Measurements from ENCODE around the gene PACRG. TPM values are rescaled to one million over a fixed set of nuclear protein-coding genes. Genes with fewer than 3 reads are reported as not detected.

The PACRG gene
- total and polyA plus RNA-seq, 2 donors from 2014 or later: 7.4 to 20.0 TPM

- no peak overlapping the region for H3K27ac ChIP-seq (ENCODE audit: low read depth in 2 of 2, low read length in 2 of 2)
- TF ChIP-seq CTCF (IDR thresholded peaks at IDR 0.05; ENCODE audit: borderline replicate concordance, extremely low read depth, insufficient read depth): no peak
- FAIRE-seq (no peak), DNase-seq (peak in 1 of 5 donors; percentile 3)
- H3K36me3 ChIP-seq (ENCODE audit: control insufficient read depth in 2 of 3, insufficient read depth in 3 of 3, low read length in 3 of 3): no peaks in the 10 kb centered on the region
- H3K4me1 ChIP-seq (ENCODE audit: control insufficient read depth in 2 of 3, insufficient read depth in 2 of 3, low read depth in 1 of 3, low read length in 3 of 3): no peaks in the 10 kb centered on the region
- intact Hi-C loops (cut with DNase I): no loop called here
- H3K9ac ChIP-seq (ENCODE audit: low read length in 3 of 3): no peak overlapping the region
- no peaks in the 10 kb centered on the region for H3K27me3 ChIP-seq (ENCODE audit: control insufficient read depth, insufficient read depth, low read length)
- no peaks in the 10 kb centered on the region for H3K9me3 ChIP-seq (ENCODE audit: control insufficient read depth in 2 of 3, insufficient read depth in 1 of 3, low read length in 3 of 3)
- H3K4me3 ChIP-seq (ENCODE audit: low read length in 3 of 3): no peak overlapping the region
Measured at GRCh38 chr6:162814426-162814973, 86.7 kb downstream of the PACRG start.

- FAIRE-seq: no peak
- Histone ChIP-seq H3K27me3 (ENCODE audit: control insufficient read depth, insufficient read depth, low read length) (no peaks in the 10 kb centered on the region), H3K36me3 (ENCODE audit: control insufficient read depth in 2 of 3, insufficient read depth in 3 of 3, low read length in 3 of 3) (no peaks in the 10 kb centered on the region), H3K4me1 (ENCODE audit: control insufficient read depth in 2 of 3, insufficient read depth in 2 of 3, low read depth in 1 of 3, low read length in 3 of 3) (no peaks in the 10 kb centered on the region), H3K9ac (ENCODE audit: low read length in 3 of 3) (no peak overlapping the region), H3K4me3 (ENCODE audit: low read length in 3 of 3) (no peak overlapping the region), H3K27ac (ENCODE audit: low read depth in 2 of 2, low read length in 2 of 2) (no peak overlapping the region), H3K9me3 (ENCODE audit: control insufficient read depth in 2 of 3, insufficient read depth in 1 of 3, low read length in 3 of 3) (no peaks in the 10 kb centered on the region)
- intact Hi-C loops (cut with DNase I): no loop called here
- DNase-seq: no peak
- no peak for TF ChIP-seq CTCF (IDR thresholded peaks at IDR 0.05; ENCODE audit: borderline replicate concordance, extremely low read depth, insufficient read depth)
Measured at GRCh38 chr6:162817196-162817595, 89.4 kb downstream of the PACRG start.

GRCh38 chr6:162819284-162819683, 91.5 kb downstream of the PACRG start:
- H3K4me3 ChIP-seq (ENCODE audit: low read length in 3 of 3): no peak overlapping the region

More at GRCh38 chr6:162819284-162819683, 91.5 kb downstream of the PACRG start:
- H3K4me1 ChIP-seq (ENCODE audit: control insufficient read depth in 2 of 3, insufficient read depth in 2 of 3, low read depth in 1 of 3, low read length in 3 of 3): no peaks in the 10 kb centered on the region
- FAIRE-seq (peak; percentile 27), DNase-seq (no peak)
- H3K27ac ChIP-seq (ENCODE audit: low read depth in 2 of 2, low read length in 2 of 2): no peak overlapping the region
- TF ChIP-seq CTCF (IDR thresholded peaks at IDR 0.05; ENCODE audit: borderline replicate concordance, extremely low read depth, insufficient read depth): no peak
- H3K9ac ChIP-seq (ENCODE audit: low read length in 3 of 3): no peak overlapping the region
- no peaks in the 10 kb centered on the region for H3K36me3 ChIP-seq (ENCODE audit: control insufficient read depth in 2 of 3, insufficient read depth in 3 of 3, low read length in 3 of 3)
- no peaks in the 10 kb centered on the region for H3K27me3 ChIP-seq (ENCODE audit: control insufficient read depth, insufficient read depth, low read length)
- intact Hi-C loops (cut with DNase I): no loop called here
- H3K9me3 ChIP-seq (ENCODE audit: control insufficient read depth in 2 of 3, insufficient read depth in 1 of 3, low read length in 3 of 3): no peaks in the 10 kb centered on the region

Measured in kidney (tissue), 14 donors.